ENCODE measurements around the gene PRKN. TPM values are rescaled to one million over a fixed set of nuclear protein-coding genes. Genes with fewer than 3 reads are reported as not detected.

PRKN gene
- total and polyA plus RNA-seq, 9 of the 15 experiments (the other 6 are each of a cell fraction or from before 2014, with no cell fraction given) = 0.03 to 0.96 (median 0.15) TPM; not detected in 2

- in situ Hi-C loops (cut with MboI) (no loop called here), intact Hi-C loops (cut with micrococcal nuclease) (no loop called here)
- BruUV-seq (replicated peaks) = no TSS peak
- TF ChIP-seq NFIX (CRISPR knock-in tag; IDR thresholded peaks at IDR 0.05; ENCODE audit: low read depth) = no peak
- Histone ChIP-seq H3K4me3 (no peak overlapping the region), H3K4me1 (replicated peaks in 1 of 2; ENCODE audit: control insufficient read depth in 2 of 2, insufficient read depth in 2 of 2, low read length in 2 of 2) (peaks cover 2 to 14% of the 10 kb centered on the region in 2 experiments; a peak in 3 of 5 replicates), H3K27me3 (ENCODE audit: control insufficient read depth in 2 of 2, insufficient read depth in 2 of 2, low read length in 2 of 2) (no peaks in the 10 kb centered on the region), H3K36me3 (ENCODE audit: control insufficient read depth, insufficient read depth, low read length) (no peaks in the 10 kb centered on the region), H3K27ac (ENCODE audit: extremely low read depth, low read depth, low read length) (no peak overlapping the region), H3K79me2 (ENCODE audit: control insufficient read depth, insufficient read depth, low read length) (no peaks in the 10 kb centered on the region), H3K9me3 (replicated peaks; ENCODE audit: control insufficient read depth, insufficient read depth, low read depth, low read length) (no peaks in the 10 kb centered on the region), H4K20me1 (replicated peaks; ENCODE audit: control insufficient read depth, insufficient read depth, low read length) (no peaks in the 10 kb centered on the region), H3K4me2 (ENCODE audit: insufficient read depth, low read length) (no peak overlapping the region), H2AFZ (ENCODE audit: low read depth, low read length) (no peak overlapping the region), H3K9me1 (ENCODE audit: control insufficient read depth, insufficient read depth, low read length) (no peaks in the 10 kb centered on the region), H3K9ac (ENCODE audit: insufficient read depth in 1 of 2, low read depth in 2 of 2, low read length in 2 of 2) (no peak overlapping the region)
- POLR2A ChIA-PET = interaction anchor here (0.6 to 2.8 kb wide), 3 partner anchors 8 to 194 kb away, joined by 4 to 6 read pairs (median 4); no protein-coding TSS in a partner anchor
- DNase-seq (ENCODE audit: extremely low read depth in 1 of 4, low spot score in 3 of 4) = no peak
- ATAC-seq = no peak
- 71% methylated on average over 10 of the region's 10 CpGs for WGBS (ENCODE audit: insufficient coverage, low coverage, missing lambda C conversion rate)
- FAIRE-seq = no peak
- CTCF ChIA-PET (ENCODE audit: low intra/inter-chr PET ratio) = interaction anchor here (0.9 to 1.4 kb wide), 2 partner anchors 15 to 18 kb away, joined by 3 read pairs; no protein-coding TSS in a partner anchor
Measured at GRCh38 chr6:161355696-161356095, 1371.9 kb downstream of the PRKN start.

DNA sequence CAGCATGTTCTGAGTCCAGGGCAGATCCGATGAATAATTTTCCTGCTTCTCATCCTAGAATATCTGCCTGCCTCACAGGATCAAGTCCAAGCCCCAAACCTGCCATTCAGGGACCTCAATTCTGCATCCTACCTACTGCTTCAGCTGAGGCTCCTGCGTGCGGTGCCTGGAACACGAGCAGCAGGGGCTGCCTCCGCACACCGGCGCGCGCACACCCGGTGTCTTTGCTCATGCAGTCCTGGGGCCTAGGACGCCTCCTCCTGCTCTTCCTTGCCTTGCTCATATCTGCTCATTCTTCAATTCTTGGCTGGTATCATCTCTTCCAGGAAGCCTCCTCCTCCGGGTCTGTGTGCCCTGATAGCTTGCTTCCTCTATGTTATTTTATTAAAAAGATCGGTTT lies 1372.6 kb downstream of the PRKN start:
- no peaks in the 10 kb centered on the region for H3K36me3 ChIP-seq (ENCODE audit: control insufficient read depth, insufficient read depth, low read length)
- no peaks in the 10 kb centered on the region for H3K9me3 ChIP-seq (replicated peaks; ENCODE audit: control insufficient read depth, insufficient read depth, low read depth, low read length)
- ChIA-PET POLR2A (interaction anchor here (1.2 to 2.8 kb wide), 2 partner anchors 11 to 222 kb away, joined by 3 to 6 read pairs; no protein-coding TSS in a partner anchor), CTCF (ENCODE audit: low intra/inter-chr PET ratio) (interaction anchor here (0.9 to 1.4 kb wide), 2 partner anchors 16 to 19 kb away, joined by 3 read pairs; no protein-coding TSS in a partner anchor)
- TF ChIP-seq CBFA2T3 (IDR thresholded peaks at IDR 0.05) (peak; percentile 37; the same call in 1 of the 2 replicates), SMAD2 (IDR thresholded peaks at IDR 0.05; ENCODE audit: low read depth, low read length) (no peak), GABPA (tag; conservative IDR thresholded peaks at IDR 0.05; ENCODE audit: low read depth) (no peak), EP300 (IDR thresholded peaks at IDR 0.05; ENCODE audit: low read length) (no peak), CREB1 (IDR thresholded peaks at IDR 0.05) (no peak), CREB1 (CRISPR knock-in tag; IDR thresholded peaks at IDR 0.05) (no peak), TCF3 (CRISPR knock-in tag; IDR thresholded peaks at IDR 0.05) (0 out of 2 replicates have a peak, but pooled peaks have one; percentile 20)
- TF ChIP-seq, protein P1, sequence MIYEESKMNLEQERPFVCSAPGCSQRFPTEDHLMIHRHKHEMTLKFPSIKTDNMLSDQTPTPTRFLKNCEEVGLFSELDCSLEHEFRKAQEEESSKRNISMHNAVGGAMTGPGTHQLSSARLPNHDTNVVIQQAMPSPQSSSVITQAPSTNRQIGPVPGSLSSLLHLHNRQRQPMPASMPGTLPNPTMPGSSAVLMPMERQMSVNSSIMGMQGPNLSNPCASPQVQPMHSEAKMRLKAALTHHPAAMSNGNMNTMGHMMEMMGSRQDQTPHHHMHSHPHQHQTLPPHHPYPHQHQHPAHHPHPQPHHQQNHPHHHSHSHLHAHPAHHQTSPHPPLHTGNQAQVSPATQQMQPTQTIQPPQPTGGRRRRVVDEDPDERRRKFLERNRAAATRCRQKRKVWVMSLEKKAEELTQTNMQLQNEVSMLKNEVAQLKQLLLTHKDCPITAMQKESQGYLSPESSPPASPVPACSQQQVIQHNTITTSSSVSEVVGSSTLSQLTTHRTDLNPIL (CRISPR knock-in tag; IDR thresholded peaks at IDR 0.05) = no peak
- TF ChIP-seq, protein P2, sequence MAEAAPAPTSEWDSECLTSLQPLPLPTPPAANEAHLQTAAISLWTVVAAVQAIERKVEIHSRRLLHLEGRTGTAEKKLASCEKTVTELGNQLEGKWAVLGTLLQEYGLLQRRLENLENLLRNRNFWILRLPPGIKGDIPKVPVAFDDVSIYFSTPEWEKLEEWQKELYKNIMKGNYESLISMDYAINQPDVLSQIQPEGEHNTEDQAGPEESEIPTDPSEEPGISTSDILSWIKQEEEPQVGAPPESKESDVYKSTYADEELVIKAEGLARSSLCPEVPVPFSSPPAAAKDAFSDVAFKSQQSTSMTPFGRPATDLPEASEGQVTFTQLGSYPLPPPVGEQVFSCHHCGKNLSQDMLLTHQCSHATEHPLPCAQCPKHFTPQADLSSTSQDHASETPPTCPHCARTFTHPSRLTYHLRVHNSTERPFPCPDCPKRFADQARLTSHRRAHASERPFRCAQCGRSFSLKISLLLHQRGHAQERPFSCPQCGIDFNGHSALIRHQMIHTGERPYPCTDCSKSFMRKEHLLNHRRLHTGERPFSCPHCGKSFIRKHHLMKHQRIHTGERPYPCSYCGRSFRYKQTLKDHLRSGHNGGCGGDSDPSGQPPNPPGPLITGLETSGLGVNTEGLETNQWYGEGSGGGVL (CRISPR knock-in tag; IDR thresholded peaks at IDR 0.05) = no peak
- 0 out of 4 replicates have a peak overlapping the region, but pooled peaks of 1 of the 2 experiments have one; percentile 39 for H3K9ac ChIP-seq (ENCODE audit: insufficient read depth in 1 of 2, low read depth in 2 of 2, low read length in 2 of 2)
- no peak for DNase-seq (ENCODE audit: extremely low read depth in 1 of 4, low spot score in 3 of 4)
- H3K79me2 ChIP-seq (ENCODE audit: control insufficient read depth, insufficient read depth, low read length) = no peaks in the 10 kb centered on the region
- ATAC-seq = no peak; the same call in 2 of the 3 replicates
- no peaks in the 10 kb centered on the region for H4K20me1 ChIP-seq (replicated peaks; ENCODE audit: control insufficient read depth, insufficient read depth, low read length)
- in situ Hi-C loops (cut with MboI) = no loop called here
- no peak overlapping the region for H3K4me2 ChIP-seq (ENCODE audit: insufficient read depth, low read length)
- H3K4me3 ChIP-seq = no peak overlapping the region
- no peak for FAIRE-seq
- intact Hi-C loops (cut with micrococcal nuclease) = loop anchor here (5.0 kb wide), 4 partner anchors 83 to 363 kb away; partner anchors contain the start of genes AGPAT4 and MAP3K4
- WGBS (ENCODE audit: insufficient coverage, low coverage, missing lambda C conversion rate) = 65% methylated on average over 13 of the region's 13 CpGs
- no peaks in the 10 kb centered on the region for H3K9me1 ChIP-seq (ENCODE audit: control insufficient read depth, insufficient read depth, low read length)
- H3K4me1 ChIP-seq (replicated peaks in 1 of 2; ENCODE audit: control insufficient read depth in 2 of 2, insufficient read depth in 2 of 2, low read length in 2 of 2) = peaks cover 2 to 16% of the 10 kb centered on the region in 2 experiments; a peak in 3 of 5 replicates
- H2AFZ ChIP-seq (ENCODE audit: low read depth, low read length) = peak overlapping the region; percentile 37; the same call in 1 of the 2 replicates
- no peaks in the 10 kb centered on the region for H3K27me3 ChIP-seq (ENCODE audit: control insufficient read depth in 2 of 2, insufficient read depth in 2 of 2, low read length in 2 of 2)
- no peak overlapping the region for H3K27ac ChIP-seq (ENCODE audit: extremely low read depth, low read depth, low read length)
- no TSS peak for BruUV-seq (replicated peaks)
